ENCODE results near the gene TEX26.

TEX26 gene

DNA sequence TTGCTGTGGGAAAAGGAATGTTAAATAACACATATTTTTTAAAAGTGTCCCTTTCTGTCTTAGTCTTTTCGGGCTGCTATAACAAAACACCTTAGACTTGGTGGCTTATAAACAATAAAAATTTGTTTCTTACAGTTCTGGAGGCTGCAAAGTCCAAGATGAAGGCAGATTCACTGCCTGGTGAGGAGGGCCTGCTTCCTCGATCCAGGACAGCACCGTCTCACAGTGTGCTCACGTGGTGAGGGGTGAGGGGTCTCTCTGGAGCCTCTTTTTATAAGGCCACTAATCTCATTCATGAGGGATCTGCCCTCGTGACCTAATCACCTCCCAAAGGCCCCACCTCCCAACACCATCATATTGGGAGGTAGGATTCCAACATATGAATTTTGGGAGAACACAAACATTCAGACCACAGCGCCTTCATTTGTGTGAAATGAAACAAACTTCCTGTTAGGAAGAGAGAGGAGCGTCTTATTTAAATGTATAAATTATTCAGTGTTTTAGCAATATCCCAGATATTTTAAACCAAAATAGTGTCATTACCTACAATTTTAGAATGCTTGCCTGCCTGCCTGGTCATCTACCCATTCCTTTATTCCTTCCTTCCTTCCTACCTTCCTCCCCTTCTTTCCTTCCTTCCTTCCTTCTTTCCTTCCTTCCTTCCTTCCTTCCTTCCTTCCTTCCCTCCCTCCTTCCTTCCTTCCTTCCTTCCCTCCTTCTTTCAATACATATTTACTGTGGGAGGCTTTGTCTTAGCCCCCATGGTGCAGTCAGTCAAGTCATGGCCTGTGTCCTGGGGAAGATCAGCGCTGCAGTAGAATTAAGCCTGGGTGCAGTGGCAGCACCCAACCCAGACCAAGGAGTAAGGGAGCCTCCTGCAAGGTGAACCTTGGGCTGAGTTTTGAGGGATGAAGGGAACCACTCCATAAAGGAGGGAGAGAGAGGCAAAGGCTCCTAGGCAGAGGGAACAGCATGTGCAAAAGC is 84.2 kb downstream of the TEX26 start:
- no peak for DNase-seq

DNA sequence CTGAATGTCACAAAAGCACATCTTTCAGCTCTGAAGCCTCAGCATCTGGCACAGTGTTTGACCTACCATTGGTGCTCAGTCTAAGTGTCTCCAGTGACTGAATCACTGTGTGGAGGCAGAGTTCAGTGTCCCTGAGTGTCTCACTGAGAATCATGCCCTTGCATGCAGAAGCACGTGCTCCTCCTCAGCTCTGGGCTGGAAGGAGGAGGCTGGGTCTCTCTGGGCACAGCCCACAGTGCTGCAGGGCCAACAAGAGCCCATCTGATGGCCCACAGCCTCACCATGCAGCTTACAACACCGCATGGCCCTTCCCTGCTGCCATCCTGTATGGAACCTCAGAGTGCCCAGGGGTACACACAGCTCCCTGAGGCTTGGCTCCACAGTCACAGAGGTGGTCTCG is 86.1 kb downstream of the TEX26 start:
- no peak for DNase-seq

- no peak for DNase-seq
These were observed 88.5 kb downstream of the TEX26 start for GRCh38 chr13:31020996-31021395.

GRCh38 chr13:31022288-31022895 is 89.9 kb downstream of the TEX26 start:
- no peak for DNase-seq

GRCh38 chr13:31022928-31023530 is 90.6 kb downstream of the TEX26 start:
- DNase-seq = no peak
